B cell (primary cell): ENCODE results near the gene SGTA. TPM values are rescaled to one million over a fixed set of nuclear protein-coding genes. Genes with fewer than 3 reads are reported as not detected.

ENCODE experiments used
- ATAC-seq: fragments of 200-7000 bp; cut with Tn5 transposase; one replicate; pipeline ENCODE4 v1.10.0; 2021; ENCODE audit warnings: low read depth, mild to moderate bottlenecking, moderate number of reproducible peaks, moderate library complexity
- CTCF ChIA-PET: fragments of 350-600 bp; sonication (Branson Sonifier 250); formaldehyde crosslinking; loops from one replicate; lab custom pipeline; 2021; ENCODE audit warnings: antibody characterized with exemption, inconsistent platforms; lab: Charles Lee
- POLR2A ChIA-PET: fragments of 350-600 bp; sonication (Branson Sonifier 250); formaldehyde crosslinking; loops from one replicate; lab custom pipeline; 2021; ENCODE audit warnings: antibody characterized with exemption; lab: Charles Lee
- DNase-seq: peaks from one replicate; pipeline ENCODE4 v3.0.0; 2013
- H2AFZ ChIP-seq: 2 replicates; pipeline ENCODE4 v1.6.1; 2012; ENCODE audit warnings: mild to moderate bottlenecking, low read depth, low read length; ENCODE audit not compliant: insufficient read depth, poor library complexity, severe bottlenecking
- H3K27ac ChIP-seq, 2 donors: 1 replicate in 1 of 2; 2 replicates in 1 of 2; pipeline ENCODE4 v1.5.1; 2012 to 2013; ENCODE audit warnings: low read length in 2 of 2, mild to moderate bottlenecking in 2 of 2, moderate library complexity in 1 of 2
- H3K27me3 ChIP-seq, 4 experiments: fragments of 200-600 bp in 1 of 4; sonication (generic) in 1 of 4; replicated peaks in 1 of 4; 1 replicate in 2 of 4; 2 replicates in 2 of 4; pipeline versions ENCODE4 v1.6.1 to v1.7.0; 2013 to 2016; ENCODE audit warnings: low read length in 3 of 4, mild to moderate bottlenecking in 2 of 4, mixed read lengths in 1 of 4, moderate library complexity in 1 of 4; ENCODE audit not compliant: insufficient read depth in 4 of 4, control insufficient read depth in 3 of 4; ENCODE audit errors: control extremely low read depth in 1 of 4
- H3K36me3 ChIP-seq, 2 experiments: replicated peaks in 1 of 2; 1 replicate in 1 of 2; 2 replicates in 1 of 2; pipeline versions ENCODE4 v1.6.1 to v1.7.1; 2013; ENCODE audit warnings: low read length in 1 of 2; ENCODE audit not compliant: insufficient read depth in 2 of 2, control insufficient read depth in 1 of 2; ENCODE audit errors: control extremely low read depth in 1 of 2, extremely low read depth in 1 of 2
- H3K4me1 ChIP-seq, 2 donors: fragments of 200-600 bp in 1 of 2; sonication (generic) in 1 of 2; 1 replicate in 1 of 2; 2 replicates in 1 of 2; pipeline versions ENCODE4 v1.5.1 to v1.6.1; 2013 to 2017; ENCODE audit warnings: low read length in 2 of 2; ENCODE audit not compliant: control insufficient read depth in 2 of 2, insufficient read depth in 2 of 2
- H3K4me2 ChIP-seq: replicated peaks from 2 replicates; pipeline ENCODE3; 2012; ENCODE audit warnings: mild to moderate bottlenecking, low read depth, low read length; ENCODE audit not compliant: poor library complexity, severe bottlenecking
- H3K4me3 ChIP-seq, 5 experiments: fragments of 200-600 bp in 1 of 5; sonication (generic) in 1 of 5; 1 replicate in 3 of 5; 2 replicates in 2 of 5; pipeline versions ENCODE4 v1.5.1 to v1.7.0; 2011 to 2016; ENCODE audit warnings: low read length in 4 of 5, mild to moderate bottlenecking in 4 of 5, low read depth in 2 of 5, control low read depth in 1 of 5, moderate library complexity in 1 of 5; ENCODE audit not compliant: insufficient read depth in 1 of 5; ENCODE audit errors: control extremely low read depth in 1 of 5, extremely low read depth in 1 of 5
- H3K79me2 ChIP-seq: fragments of 200-600 bp; sonication (generic); one replicate; pipeline ENCODE4 v1.6.0; 2016; ENCODE audit warnings: low read length; ENCODE audit not compliant: control insufficient read depth, insufficient read depth
- H3K9ac ChIP-seq: fragments of 200-600 bp; sonication (generic); 2 replicates; pipeline ENCODE4 v1.6.1; 2017; ENCODE audit warnings: mild to moderate bottlenecking, low read length, moderate library complexity
- H3K9me3 ChIP-seq, 3 donors: one replicate each; pipeline versions ENCODE4 v1.6.1 to v1.7.1; 2013; ENCODE audit warnings: low read length in 2 of 3; ENCODE audit not compliant: control insufficient read depth in 2 of 3, insufficient read depth in 1 of 3; ENCODE audit errors: control extremely low read depth in 1 of 3
- H4K20me1 ChIP-seq: 2 replicates; pipeline ENCODE4 v1.6.0; 2012; ENCODE audit warnings: mild to moderate bottlenecking, low read length; ENCODE audit not compliant: insufficient read depth, control insufficient read depth, poor library complexity, severe bottlenecking
- H3K27ac Mint-ChIP-seq: one replicate; pipeline ENCODE4 v1.8.0; 2021; ENCODE audit warnings: mixed read lengths
- H3K27me3 Mint-ChIP-seq: one replicate; pipeline ENCODE4 v1.8.0; 2021; ENCODE audit warnings: mixed read lengths
- H3K4me1 Mint-ChIP-seq: one replicate; pipeline ENCODE4 v1.8.0; 2021; ENCODE audit warnings: mixed read lengths
- H3K4me3 Mint-ChIP-seq: one replicate; pipeline ENCODE4 v1.8.0; 2021; ENCODE audit warnings: mixed read lengths
- H3K9me3 Mint-ChIP-seq: one replicate; pipeline ENCODE4 v1.8.0; 2022; ENCODE audit warnings: mixed read lengths; ENCODE audit not compliant: insufficient read depth
- EZH2 ChIP-seq: IDR thresholded peaks from 2 replicates; pipeline ENCODE4 v1.6.1; 2012; ENCODE audit warnings: borderline replicate concordance, low read depth, mild to moderate bottlenecking, moderate library complexity, low read length; ENCODE audit not compliant: insufficient read depth, poor library complexity, severe bottlenecking
- WGBS: methylation state at CpG from one replicate; pipeline ENCODE4 v1.1.5; 2013; ENCODE audit warnings: missing lambda C conversion rate; ENCODE audit not compliant: insufficient coverage; 5-methylcytosine and 5-hydroxymethylcytosine counted together
- intact Hi-C: fragments of 100-400 bp; cut with micrococcal nuclease; formaldehyde crosslinking; loops from one replicate; pipeline ENCODE4 v1.10.0; 2022
- polyA plus RNA-seq: library from polyadenylated mRNA; depleted of rRNA; stranded (reverse); fragments of >200 nt; gene quantifications from 2 replicates; pipeline ENCODE4 v1.2.3, GENCODE V29; 2012
- total RNA-seq, 2 donors: library from RNA; stranded (reverse); fragments of 120-200 nt in 1 of 2; gene quantifications; 1 replicate in 1 of 2; 2 replicates in 1 of 2; pipeline versions ENCODE4 v1.2.3 to v1.2.4, GENCODE V29; 2013 to 2022
- TF ChIP-seq, protein P1 (sequence below): fragments of 200-600 bp; IDR thresholded peaks from one replicate; pipeline ENCODE4 v1.8.0; 2022; ENCODE audit warnings: antibody characterized with exemption, mild to moderate bottlenecking

The SGTA gene
- total and polyA plus RNA-seq, 2 donors (not counting 1 experiment from before 2014, with no cell fraction given), result 36.6 to 42.0 TPM

DNA sequence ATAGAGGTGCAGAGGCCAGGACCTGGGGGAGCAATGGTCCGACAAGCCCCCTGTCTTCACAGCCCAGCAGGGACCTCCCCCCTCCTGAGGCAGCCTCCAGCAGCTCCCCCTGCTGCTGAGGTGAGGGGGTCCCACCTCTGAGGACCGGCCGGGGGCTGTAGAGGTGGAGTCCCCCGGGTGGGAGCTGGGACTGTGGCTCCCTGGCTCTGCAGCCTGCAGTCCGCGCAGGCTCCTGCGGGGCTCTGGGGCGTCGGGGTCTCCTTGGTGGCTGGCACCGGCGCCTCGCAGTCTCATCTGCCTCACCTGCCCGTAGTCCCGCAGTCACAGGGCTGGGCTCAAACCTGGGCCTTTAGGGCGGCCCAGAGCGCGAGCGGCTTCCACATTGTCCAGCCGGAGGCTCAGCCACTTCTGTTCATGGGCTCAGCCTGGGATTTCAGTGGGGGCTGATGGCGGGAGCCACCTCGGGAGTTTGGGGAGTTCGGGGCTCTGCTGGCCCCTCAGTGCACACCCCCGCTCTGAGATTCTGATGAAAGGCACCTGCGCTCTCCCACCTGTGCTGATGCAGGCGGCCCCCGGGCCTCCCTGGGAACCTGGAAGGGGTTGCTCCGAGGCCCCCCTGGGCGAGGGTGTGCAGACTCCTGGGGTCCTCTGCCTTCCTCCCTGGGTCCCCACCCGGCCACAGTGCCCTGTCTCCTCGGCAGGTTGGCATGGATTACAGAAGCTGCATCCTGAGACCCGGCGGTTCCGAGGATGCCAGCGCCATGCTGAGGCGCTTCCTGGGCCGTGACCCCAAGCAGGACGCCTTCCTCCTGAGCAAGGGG is 29.6 kb upstream of the SGTA start:
- no peaks in the 10 kb centered on the region for H3K4me1 Mint-ChIP-seq
- intact Hi-C loops, result no loop called here
- no peaks in the 10 kb centered on the region for H3K27me3 Mint-ChIP-seq
- Histone ChIP-seq H3K9me3 (no peaks in the 10 kb centered on the region), H3K27ac (no peak overlapping the region), H3K27me3 (no peaks in the 10 kb centered on the region), H3K79me2 (no peaks in the 10 kb centered on the region), H2AFZ (no peak overlapping the region), H3K9ac (no peak overlapping the region), H3K4me2 (no peak overlapping the region), H3K4me3 (no peak overlapping the region), H3K4me1 (no peaks in the 10 kb centered on the region), H3K36me3 (peaks cover 0 to 19% of the 10 kb centered on the region in 2 experiments), H4K20me1 (no peaks in the 10 kb centered on the region)
- TF ChIP-seq, protein P1, sequence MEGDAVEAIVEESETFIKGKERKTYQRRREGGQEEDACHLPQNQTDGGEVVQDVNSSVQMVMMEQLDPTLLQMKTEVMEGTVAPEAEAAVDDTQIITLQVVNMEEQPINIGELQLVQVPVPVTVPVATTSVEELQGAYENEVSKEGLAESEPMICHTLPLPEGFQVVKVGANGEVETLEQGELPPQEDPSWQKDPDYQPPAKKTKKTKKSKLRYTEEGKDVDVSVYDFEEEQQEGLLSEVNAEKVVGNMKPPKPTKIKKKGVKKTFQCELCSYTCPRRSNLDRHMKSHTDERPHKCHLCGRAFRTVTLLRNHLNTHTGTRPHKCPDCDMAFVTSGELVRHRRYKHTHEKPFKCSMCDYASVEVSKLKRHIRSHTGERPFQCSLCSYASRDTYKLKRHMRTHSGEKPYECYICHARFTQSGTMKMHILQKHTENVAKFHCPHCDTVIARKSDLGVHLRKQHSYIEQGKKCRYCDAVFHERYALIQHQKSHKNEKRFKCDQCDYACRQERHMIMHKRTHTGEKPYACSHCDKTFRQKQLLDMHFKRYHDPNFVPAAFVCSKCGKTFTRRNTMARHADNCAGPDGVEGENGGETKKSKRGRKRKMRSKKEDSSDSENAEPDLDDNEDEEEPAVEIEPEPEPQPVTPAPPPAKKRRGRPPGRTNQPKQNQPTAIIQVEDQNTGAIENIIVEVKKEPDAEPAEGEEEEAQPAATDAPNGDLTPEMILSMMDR, result no peak
- TF ChIP-seq EZH2, result no peak
- no peak for ATAC-seq
- no peak overlapping the region for H3K4me3 Mint-ChIP-seq
- ChIA-PET CTCF (no interaction called here), POLR2A (no interaction called here)
- no peak overlapping the region for H3K27ac Mint-ChIP-seq
- no peaks in the 10 kb centered on the region for H3K9me3 Mint-ChIP-seq
- 97% methylated on average over 36 of the region's 37 CpGs for WGBS
- no peak for DNase-seq

DNA sequence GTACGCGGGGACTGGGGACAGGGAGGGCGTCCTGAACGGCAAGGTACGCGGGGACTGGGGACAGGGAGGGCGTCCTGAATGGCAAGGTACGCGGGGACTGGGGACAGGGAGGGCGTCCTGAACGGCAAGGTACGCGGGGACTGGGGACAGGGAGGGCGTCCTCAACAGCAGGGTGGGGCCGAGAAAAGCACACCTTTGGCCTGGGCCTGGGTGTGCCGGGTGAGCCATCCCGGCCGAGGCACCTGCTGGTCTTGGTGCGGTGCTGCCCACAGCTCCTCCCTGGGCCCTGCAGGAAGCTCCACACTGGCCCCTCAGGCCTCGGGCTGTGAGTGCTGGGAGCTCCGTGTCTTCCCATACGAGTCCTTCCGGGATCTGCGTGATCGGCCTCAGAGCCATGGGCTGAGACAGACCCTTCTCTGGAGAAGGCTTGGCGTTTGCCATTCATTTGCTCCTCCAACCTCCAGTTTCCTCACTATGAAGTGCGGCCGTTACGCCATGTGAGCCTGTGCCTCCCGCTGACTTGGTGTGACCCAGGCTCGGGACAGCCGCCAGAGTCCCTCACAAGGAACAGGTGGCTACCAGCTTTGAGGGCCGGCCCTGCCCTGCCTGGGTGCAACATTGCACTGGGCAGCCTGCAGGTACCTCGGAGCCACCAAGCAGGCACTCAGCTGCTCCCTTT is 28.8 kb upstream of the SGTA start:
- no peak overlapping the region for H3K4me2 ChIP-seq

More for the DNA sequence above, 28.8 kb upstream of the SGTA start:
- H4K20me1 ChIP-seq, result no peaks in the 10 kb centered on the region
- 95% methylated on average over 34 of the region's 34 CpGs for WGBS
- H3K4me1 ChIP-seq, result no peaks in the 10 kb centered on the region
- intact Hi-C loops, result no loop called here
- H2AFZ ChIP-seq, result no peak overlapping the region
- H3K36me3 ChIP-seq, result peaks cover 0 to 22% of the 10 kb centered on the region in 2 experiments
- ATAC-seq, result no peak
- no peak overlapping the region for H3K4me3 ChIP-seq
- no peak overlapping the region for H3K27ac ChIP-seq
- H3K27me3 ChIP-seq, result no peaks in the 10 kb centered on the region
- no peak for DNase-seq
- no peak overlapping the region for H3K27ac Mint-ChIP-seq
- no peaks in the 10 kb centered on the region for H3K9me3 ChIP-seq
- H3K27me3 Mint-ChIP-seq, result no peaks in the 10 kb centered on the region
- no peaks in the 10 kb centered on the region for H3K9me3 Mint-ChIP-seq
- H3K9ac ChIP-seq, result no peak overlapping the region
- ChIA-PET POLR2A (no interaction called here), CTCF (no interaction called here)
- H3K79me2 ChIP-seq, result no peaks in the 10 kb centered on the region
- no peak for TF ChIP-seq EZH2
- TF ChIP-seq, protein P1, result no peak
- H3K4me3 Mint-ChIP-seq, result no peak overlapping the region
- H3K4me1 Mint-ChIP-seq, result no peaks in the 10 kb centered on the region
